ENCODE data around the gene ARHGEF2. TPM values are rescaled to one million over a fixed set of nuclear protein-coding genes. Genes with fewer than 3 reads are reported as not detected.

ARHGEF2 gene
- total and polyA plus RNA-seq, 11 donors, result 23.9 to 98.6 (median 57.0) TPM

DNA sequence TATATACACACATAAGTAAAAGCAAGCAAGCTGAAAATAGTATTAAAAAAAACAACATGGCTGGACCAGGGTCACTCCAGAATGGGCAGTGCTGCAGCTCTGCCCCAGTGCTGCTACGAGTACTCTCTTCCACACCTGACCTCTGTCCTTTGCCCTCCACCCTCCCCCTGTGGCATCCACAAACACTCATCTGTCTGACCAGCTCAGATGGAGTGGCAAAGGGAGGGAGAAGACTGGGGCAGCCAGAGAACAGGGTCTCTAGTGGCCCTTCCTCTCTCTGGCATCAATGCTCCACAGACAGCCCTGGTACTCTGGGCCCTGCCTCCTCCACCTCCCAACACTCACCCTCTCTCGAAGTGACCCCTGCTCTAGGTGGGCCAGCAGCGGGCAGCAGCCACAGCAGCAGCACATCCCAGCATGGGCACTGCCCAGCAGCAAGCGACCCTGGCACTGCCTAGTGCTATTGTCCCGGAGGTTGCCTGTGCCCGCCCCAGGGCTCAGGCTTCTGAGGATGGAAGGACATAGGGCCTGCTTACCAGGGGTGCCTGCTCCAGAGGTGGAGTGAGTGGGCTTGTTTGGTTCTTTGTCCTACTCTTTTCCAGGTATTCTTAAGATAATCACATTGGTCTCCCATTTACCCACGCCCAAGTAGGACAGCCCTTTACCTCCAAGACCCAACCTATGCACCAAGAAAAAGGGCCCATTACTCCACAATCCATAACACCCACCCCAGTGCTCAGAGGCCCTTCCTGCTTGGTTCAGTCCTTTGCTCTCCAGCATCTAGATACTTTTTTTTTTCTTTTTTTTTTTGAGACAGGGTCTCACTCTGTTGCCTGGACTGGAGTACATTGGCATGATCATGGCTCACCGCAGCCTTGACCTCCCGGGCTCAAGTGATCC, 6.2 kb downstream of the ARHGEF2 start:
- intact Hi-C loops (cut with DNase I), result no loop called here
- Histone ChIP-seq H3K27ac (peak overlapping the region in 9 of 12 donors; percentile 40 to 100 (median 98)), H3K36me3 (peaks cover 0 to 56% (median 19%) of the 10 kb centered on the region in 9 donors), H3K9me3 (no peaks in the 10 kb centered on the region), H3K4me1 (peaks cover 19 to 100% (median 93%) of the 10 kb centered on the region in 12 donors), H3K4me3 (peak overlapping the region in 1 of 12 donors; percentile 5), H3K27me3 (no peaks in the 10 kb centered on the region)
- ATAC-seq, result no peak
- DNase-seq, result no peak
- 76 to 83% (median 81%) methylated on average over 6 to 9 of the region's 9 CpGs for WGBS, 4 donors
- TF ChIP-seq, protein P1, sequence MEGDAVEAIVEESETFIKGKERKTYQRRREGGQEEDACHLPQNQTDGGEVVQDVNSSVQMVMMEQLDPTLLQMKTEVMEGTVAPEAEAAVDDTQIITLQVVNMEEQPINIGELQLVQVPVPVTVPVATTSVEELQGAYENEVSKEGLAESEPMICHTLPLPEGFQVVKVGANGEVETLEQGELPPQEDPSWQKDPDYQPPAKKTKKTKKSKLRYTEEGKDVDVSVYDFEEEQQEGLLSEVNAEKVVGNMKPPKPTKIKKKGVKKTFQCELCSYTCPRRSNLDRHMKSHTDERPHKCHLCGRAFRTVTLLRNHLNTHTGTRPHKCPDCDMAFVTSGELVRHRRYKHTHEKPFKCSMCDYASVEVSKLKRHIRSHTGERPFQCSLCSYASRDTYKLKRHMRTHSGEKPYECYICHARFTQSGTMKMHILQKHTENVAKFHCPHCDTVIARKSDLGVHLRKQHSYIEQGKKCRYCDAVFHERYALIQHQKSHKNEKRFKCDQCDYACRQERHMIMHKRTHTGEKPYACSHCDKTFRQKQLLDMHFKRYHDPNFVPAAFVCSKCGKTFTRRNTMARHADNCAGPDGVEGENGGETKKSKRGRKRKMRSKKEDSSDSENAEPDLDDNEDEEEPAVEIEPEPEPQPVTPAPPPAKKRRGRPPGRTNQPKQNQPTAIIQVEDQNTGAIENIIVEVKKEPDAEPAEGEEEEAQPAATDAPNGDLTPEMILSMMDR (IDR thresholded peaks at IDR 0.05), result no peak
- TF ChIP-seq POLR2A (IDR thresholded peaks at IDR 0.05), result no peak

DNA sequence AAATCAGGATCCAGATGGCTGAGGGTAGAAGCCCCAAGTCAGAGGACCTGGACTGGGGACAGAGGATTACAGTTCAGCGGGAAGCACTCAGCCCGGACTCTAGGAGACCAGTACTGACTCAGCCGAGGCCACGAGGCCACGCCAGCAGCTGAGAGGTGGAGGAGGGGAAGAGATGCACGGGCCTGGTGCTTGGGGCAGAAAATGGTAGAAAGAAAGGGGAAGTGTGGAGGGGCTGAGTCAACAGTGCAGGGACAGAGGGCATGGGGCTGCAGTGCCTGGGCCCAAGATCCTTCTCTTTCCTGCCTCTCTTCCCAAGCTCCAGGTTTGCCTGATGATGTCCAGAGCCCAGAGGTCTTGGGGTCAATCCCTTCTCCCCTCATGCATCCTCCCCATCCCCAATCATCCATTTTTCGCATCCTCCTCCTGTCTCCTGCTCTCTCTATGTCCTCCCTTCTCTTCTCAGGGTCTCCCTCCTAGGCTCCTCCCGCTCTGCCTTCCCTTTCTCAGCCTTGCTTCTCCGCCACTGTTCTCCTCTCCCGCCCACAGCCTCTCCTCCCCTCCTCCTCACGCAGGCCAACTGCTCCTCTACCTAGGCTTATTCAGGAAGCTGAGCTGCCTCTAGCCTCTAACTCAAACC, 7.7 kb downstream of the ARHGEF2 start:
- TF ChIP-seq, protein P1 (IDR thresholded peaks at IDR 0.05), result no peak
- TF ChIP-seq POLR2A (IDR thresholded peaks at IDR 0.05), result no peak
- intact Hi-C loops (cut with DNase I), result no loop called here
- peak overlapping the region; percentile 29 to 100 (median 90) for H3K27ac ChIP-seq
- H3K4me3 ChIP-seq, result peak overlapping the region in 2 of 12 donors; percentile 3 to 28
- ATAC-seq (peak; percentile 17 to 71 (median 57)), DNase-seq (peak; percentile 71 to 89 (median 84))
- H3K9me3 ChIP-seq, result no peaks in the 10 kb centered on the region
- H3K4me1 ChIP-seq, result peaks cover 26 to 100% (median 98%) of the 10 kb centered on the region in 12 donors
- peaks cover 0 to 71% (median 35%) of the 10 kb centered on the region in 9 donors for H3K36me3 ChIP-seq
- WGBS, 4 donors, result 38 to 47% (median 43%) methylated on average over 11 of the region's 11 CpGs
- no peaks in the 10 kb centered on the region for H3K27me3 ChIP-seq

DNA sequence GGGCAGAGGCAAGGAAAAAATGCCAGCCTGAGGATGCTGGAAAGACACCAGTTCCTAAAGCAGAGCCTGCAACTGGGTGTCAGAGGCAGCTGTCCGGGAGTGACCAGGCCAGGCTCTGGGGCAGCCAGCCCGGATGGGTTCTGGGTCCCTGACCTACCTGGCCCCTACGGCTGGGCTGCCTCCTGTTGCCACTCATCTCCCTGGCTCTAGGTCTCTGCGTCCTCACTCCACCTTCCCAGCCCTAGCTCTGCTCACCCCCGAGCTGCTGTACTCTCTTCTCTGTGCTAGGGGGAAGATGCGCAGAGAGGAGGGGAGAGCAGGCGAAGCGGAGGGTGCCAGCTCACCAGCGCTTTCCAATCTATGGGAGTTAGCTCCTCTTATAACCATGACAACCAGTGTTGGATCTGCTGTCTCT, 9.0 kb downstream of the ARHGEF2 start:
- H3K4me3 ChIP-seq, result peak overlapping the region in 1 of 12 donors; percentile 12
- H3K9me3 ChIP-seq, result no peaks in the 10 kb centered on the region
- peaks cover 21 to 96% (median 86%) of the 10 kb centered on the region in 12 donors for H3K4me1 ChIP-seq
- no peak for ATAC-seq
- TF ChIP-seq POLR2A (IDR thresholded peaks at IDR 0.05), result no peak
- TF ChIP-seq, protein P1 (IDR thresholded peaks at IDR 0.05), result no peak
- H3K36me3 ChIP-seq, result peaks cover 4 to 82% (median 47%) of the 10 kb centered on the region in 9 donors
- DNase-seq, result no peak
- H3K27me3 ChIP-seq, result no peaks in the 10 kb centered on the region
- intact Hi-C loops (cut with DNase I), result no loop called here
- 58 to 67% (median 59%) methylated on average over 9 of the region's 9 CpGs for whole genome bisulfite sequencing, 4 donors
- H3K27ac ChIP-seq, result peak overlapping the region; percentile 65 to 100 (median 90)

DNA sequence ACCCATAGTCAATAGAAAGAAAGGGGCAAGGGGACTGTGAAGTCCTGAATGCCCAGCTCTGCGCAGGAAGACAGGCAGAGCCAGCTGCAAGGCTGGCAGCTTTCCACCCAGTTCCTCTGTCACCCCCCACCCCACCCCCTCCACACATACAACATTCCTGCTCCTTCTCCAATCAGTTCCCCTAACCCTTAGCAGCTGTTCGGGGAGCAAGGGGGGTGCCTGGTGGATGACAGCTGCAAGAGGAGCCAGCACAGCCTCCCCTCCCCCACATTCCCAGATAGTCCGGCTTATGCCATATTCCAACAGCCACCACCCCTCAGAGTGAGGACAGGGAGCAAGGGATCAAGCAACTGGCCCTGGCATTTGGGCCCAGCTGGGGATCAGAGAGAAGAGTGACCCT, 9.7 kb downstream of the ARHGEF2 start:
- Histone ChIP-seq H3K4me3 (peak overlapping the region in 6 of 12 donors; percentile 15 to 36 (median 19)), H3K27me3 (no peaks in the 10 kb centered on the region), H3K36me3 (peaks cover 4 to 81% (median 54%) of the 10 kb centered on the region in 9 donors), H3K4me1 (peaks cover 19 to 92% (median 80%) of the 10 kb centered on the region in 12 donors), H3K9me3 (no peaks in the 10 kb centered on the region), H3K27ac (peak overlapping the region; percentile 68 to 100 (median 90))
- intact Hi-C loops (cut with DNase I), result no loop called here
- 16 to 42% (median 28%) methylated on average over 3 of the region's 3 CpGs for WGBS, 4 donors
- TF ChIP-seq, protein P1 (IDR thresholded peaks at IDR 0.05), result no peak
- no peak for TF ChIP-seq POLR2A (IDR thresholded peaks at IDR 0.05)
- peak in 4 of 5 donors; percentile 55 to 82 (median 64) for DNase-seq
- peak in 3 of 4 donors; percentile 7 to 19 (median 12) for ATAC-seq
